DOHH2 (cell line): ENCODE results near the gene RAI2.

Source experiments
- H3F3A ChIP-seq: fragments of 200-600 bp; sonication (generic), shearing (Covaris generic); 2 replicates; pipeline ENCODE4 v1.6.0; 2016; ENCODE audit warnings: antibody characterized with exemption, mild to moderate bottlenecking; ENCODE audit not compliant: control insufficient read depth, insufficient read depth
- H3K27ac ChIP-seq: fragments of 200-600 bp; sonication (generic); 2 replicates; pipeline ENCODE4 v1.5.1; 2014; ENCODE audit warnings: low read depth, mild to moderate bottlenecking, low read length, moderate library complexity
- H3K27me3 ChIP-seq: fragments of 200-600 bp; sonication (generic); 2 replicates; pipeline ENCODE4 v1.6.1; 2014; ENCODE audit warnings: mild to moderate bottlenecking, low read length, mixed read lengths; ENCODE audit not compliant: control insufficient read depth
- H3K36me3 ChIP-seq: fragments of 200-600 bp; sonication (generic); 2 replicates; pipeline ENCODE4 v1.6.1; 2014; ENCODE audit warnings: mild to moderate bottlenecking, low read length, moderate library complexity, mixed read lengths; ENCODE audit not compliant: control insufficient read depth
- H3K4me1 ChIP-seq: fragments of 200-600 bp; sonication (generic); 2 replicates; pipeline ENCODE4 v1.6.1; 2014; ENCODE audit warnings: mild to moderate bottlenecking, low read length, mixed read lengths; ENCODE audit not compliant: control insufficient read depth
- H3K4me2 ChIP-seq: fragments of 200-600 bp; sonication (generic); 2 replicates; pipeline ENCODE4 v1.6.0; 2014; ENCODE audit warnings: mild to moderate bottlenecking, low read length, moderate library complexity
- H3K4me3 ChIP-seq: fragments of 200-600 bp; sonication (generic); 2 replicates; pipeline ENCODE4 v1.5.1; 2014; ENCODE audit warnings: mild to moderate bottlenecking, low read length, mixed read lengths
- H3K79me2 ChIP-seq: fragments of 200-600 bp; sonication (generic); 2 replicates; pipeline ENCODE4 v1.6.1; 2014; ENCODE audit warnings: mild to moderate bottlenecking, low read length, mixed read lengths; ENCODE audit not compliant: control insufficient read depth
- H3K9me2 ChIP-seq: fragments of 200-600 bp; sonication (generic); replicated peaks from 2 replicates; pipeline ENCODE4 v1.6.1; 2014; ENCODE audit warnings: mild to moderate bottlenecking, low read length, mixed read lengths; ENCODE audit not compliant: control insufficient read depth
- H3K9me3 ChIP-seq: fragments of 200-600 bp; sonication (generic); 2 replicates; pipeline ENCODE4 v1.6.1; 2014; ENCODE audit warnings: antibody characterized with exemption, low read length, mixed read lengths; ENCODE audit not compliant: control insufficient read depth, insufficient read depth
- H4K20me1 ChIP-seq: fragments of 200-600 bp; sonication (generic); 2 replicates; pipeline ENCODE4 v1.6.0; 2014; ENCODE audit warnings: low read depth, mild to moderate bottlenecking, antibody characterized with exemption, low read length, moderate library complexity; ENCODE audit not compliant: control insufficient read depth, insufficient read depth
- CTCF ChIP-seq: fragments of 200-600 bp; sonication (generic); IDR thresholded peaks from one replicate; pipeline ENCODE4 v1.5.1; 2014; ENCODE audit warnings: antibody characterized with exemption, mild to moderate bottlenecking, low read depth, low read length; ENCODE audit not compliant: poor library complexity, severe bottlenecking
- EZH2phosphoT487 ChIP-seq: fragments of 200-600 bp; sonication (generic); IDR thresholded peaks from 2 replicates; pipeline ENCODE4 v1.6.1; 2017; ENCODE audit warnings: borderline replicate concordance, mild to moderate bottlenecking, antibody characterized with exemption, low read length, moderate library complexity, mixed read lengths

The RAI2 gene

GRCh38 chrX:17860811-17861488, at the start of gene RAI2:
TSS of gene RAI2 (minus strand) at chrX:17861298. CDS start at chrX:17802010, 59,288 bp downstream.
- Histone ChIP-seq H3K27ac (no peak within 1 kb of the TSS), H3K9me2 (no peaks in the 10 kb centered on the region), H3K79me2 (no peaks in the 10 kb centered on the region), H3K4me2 (no peak within 1 kb of the TSS), H3K4me3 (no peak within 1 kb of the TSS), H3K9me3 (no peaks in the 10 kb centered on the region), H3K27me3 (no peaks in the 10 kb centered on the region), H4K20me1 (no peaks in the 10 kb centered on the region), H3K4me1 (no peaks in the 10 kb centered on the region), H3K36me3 (no peaks in the 10 kb centered on the region), H3F3A (no peaks in the 10 kb centered on the region)
- TF ChIP-seq CTCF (no peak), EZH2phosphoT487 (no peak)

- no peak for TF ChIP-seq CTCF
- no peak for TF ChIP-seq EZH2phosphoT487
- Histone ChIP-seq H3K4me3 (no peak overlapping the region), H3K9me2 (no peaks in the 10 kb centered on the region), H3K27me3 (no peaks in the 10 kb centered on the region), H3K36me3 (no peaks in the 10 kb centered on the region), H4K20me1 (no peaks in the 10 kb centered on the region), H3K27ac (no peak overlapping the region), H3F3A (no peaks in the 10 kb centered on the region), H3K4me2 (no peak overlapping the region), H3K79me2 (no peaks in the 10 kb centered on the region), H3K9me3 (no peaks in the 10 kb centered on the region), H3K4me1 (no peaks in the 10 kb centered on the region)
Observed at GRCh38 chrX:17888421-17888820, 27.3 kb upstream of the RAI2 start.

- H3F3A ChIP-seq, result no peaks in the 10 kb centered on the region
- no peak overlapping the region for H3K27ac ChIP-seq
- no peaks in the 10 kb centered on the region for H3K9me2 ChIP-seq
- H3K4me2 ChIP-seq, result no peak overlapping the region
- no peaks in the 10 kb centered on the region for H3K79me2 ChIP-seq
- H4K20me1 ChIP-seq, result no peaks in the 10 kb centered on the region
- H3K9me3 ChIP-seq, result no peaks in the 10 kb centered on the region
- no peaks in the 10 kb centered on the region for H3K4me1 ChIP-seq
- H3K4me3 ChIP-seq, result no peak overlapping the region
- H3K27me3 ChIP-seq, result no peaks in the 10 kb centered on the region
- no peak for TF ChIP-seq CTCF
- no peak for TF ChIP-seq EZH2phosphoT487
- no peaks in the 10 kb centered on the region for H3K36me3 ChIP-seq
Observed at GRCh38 chrX:17882680-17883079, 21.6 kb upstream of the RAI2 start.
